KMS-11 (cell line): Measurements from ENCODE around the gene OR11A1.

Source experiments
- H2AFZ ChIP-seq: fragments of 200-600 bp; sonication (generic); 2 replicates; pipeline ENCODE4 v1.6.1; 2016; ENCODE audit warnings: antibody characterized with exemption, mixed run types, low read depth
- H3K27ac ChIP-seq: fragments of 200-600 bp; sonication (generic); 2 replicates; pipeline ENCODE4 v1.6.1; 2016; ENCODE audit warnings: mild to moderate bottlenecking, mixed run types
- H3K27me3 ChIP-seq: fragments of 200-600 bp; sonication (generic); 2 replicates; pipeline ENCODE4 v1.6.1; 2017; ENCODE audit warnings: mild to moderate bottlenecking, low read depth, mixed run types, moderate library complexity; ENCODE audit not compliant: insufficient read depth
- H3K36me3 ChIP-seq: fragments of 200-600 bp; sonication (generic); 2 replicates; pipeline ENCODE4 v1.6.1; 2017; ENCODE audit warnings: mild to moderate bottlenecking, mixed run types; ENCODE audit not compliant: insufficient read depth
- H3K4me1 ChIP-seq: fragments of 200-600 bp; sonication (generic); 2 replicates; pipeline ENCODE4 v1.6.1; 2016; ENCODE audit warnings: mild to moderate bottlenecking, low read depth, mixed run types; ENCODE audit not compliant: poor library complexity, severe bottlenecking
- H3K4me2 ChIP-seq: fragments of 200-600 bp; sonication (generic); 2 replicates; pipeline ENCODE4 v1.7.0; 2016; ENCODE audit warnings: mild to moderate bottlenecking, mixed run types
- H3K4me3 ChIP-seq: fragments of 200-600 bp; sonication (generic); IDR thresholded peaks from 2 replicates; pipeline ENCODE4 v1.6.1; 2017; ENCODE audit warnings: low read depth, low read length, mixed read lengths; ENCODE audit not compliant: insufficient read depth
- H3K79me2 ChIP-seq: fragments of 200-600 bp; sonication (generic); 2 replicates; pipeline ENCODE4 v1.6.1; 2016; ENCODE audit warnings: low read depth, mixed run types; ENCODE audit not compliant: insufficient read depth
- H3K9ac ChIP-seq: fragments of 200-600 bp; sonication (generic); 2 replicates; pipeline ENCODE4 v1.6.1; 2016; ENCODE audit warnings: mild to moderate bottlenecking, mixed run types
- H4K20me1 ChIP-seq: fragments of 200-600 bp; sonication (generic); 2 replicates; pipeline ENCODE4 v1.6.1; 2016; ENCODE audit warnings: mild to moderate bottlenecking, mixed run types; ENCODE audit not compliant: insufficient read depth
- TF ChIP-seq, protein P1 (sequence below): fragments of 200-600 bp; sonication (generic); conservative IDR thresholded peaks from 2 replicates; pipeline ENCODE4 v1.6.1; 2017; ENCODE audit warnings: low read depth, mild to moderate bottlenecking, antibody characterized with exemption, low read length, moderate library complexity, mixed read lengths

The OR11A1 gene

GRCh38 chr6:29474996-29475395 lies 18.1 kb upstream of the OR11A1 start:
- no peak overlapping the region for H3K9ac ChIP-seq
- no peak overlapping the region for H2AFZ ChIP-seq
- H3K27ac ChIP-seq = no peak overlapping the region
- no peak overlapping the region for H3K4me2 ChIP-seq
- H4K20me1 ChIP-seq = no peaks in the 10 kb centered on the region
- H3K36me3 ChIP-seq = no peaks in the 10 kb centered on the region
- no peaks in the 10 kb centered on the region for H3K79me2 ChIP-seq
- H3K27me3 ChIP-seq = no peaks in the 10 kb centered on the region
- H3K4me3 ChIP-seq = no peak overlapping the region
- H3K4me1 ChIP-seq = no peaks in the 10 kb centered on the region
- TF ChIP-seq, protein P1, sequence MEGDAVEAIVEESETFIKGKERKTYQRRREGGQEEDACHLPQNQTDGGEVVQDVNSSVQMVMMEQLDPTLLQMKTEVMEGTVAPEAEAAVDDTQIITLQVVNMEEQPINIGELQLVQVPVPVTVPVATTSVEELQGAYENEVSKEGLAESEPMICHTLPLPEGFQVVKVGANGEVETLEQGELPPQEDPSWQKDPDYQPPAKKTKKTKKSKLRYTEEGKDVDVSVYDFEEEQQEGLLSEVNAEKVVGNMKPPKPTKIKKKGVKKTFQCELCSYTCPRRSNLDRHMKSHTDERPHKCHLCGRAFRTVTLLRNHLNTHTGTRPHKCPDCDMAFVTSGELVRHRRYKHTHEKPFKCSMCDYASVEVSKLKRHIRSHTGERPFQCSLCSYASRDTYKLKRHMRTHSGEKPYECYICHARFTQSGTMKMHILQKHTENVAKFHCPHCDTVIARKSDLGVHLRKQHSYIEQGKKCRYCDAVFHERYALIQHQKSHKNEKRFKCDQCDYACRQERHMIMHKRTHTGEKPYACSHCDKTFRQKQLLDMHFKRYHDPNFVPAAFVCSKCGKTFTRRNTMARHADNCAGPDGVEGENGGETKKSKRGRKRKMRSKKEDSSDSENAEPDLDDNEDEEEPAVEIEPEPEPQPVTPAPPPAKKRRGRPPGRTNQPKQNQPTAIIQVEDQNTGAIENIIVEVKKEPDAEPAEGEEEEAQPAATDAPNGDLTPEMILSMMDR = no peak

- Histone ChIP-seq H4K20me1 (no peaks in the 10 kb centered on the region), H3K4me1 (no peaks in the 10 kb centered on the region), H3K4me3 (no peak overlapping the region), H3K9ac (no peak overlapping the region), H3K27ac (no peak overlapping the region), H2AFZ (no peak overlapping the region), H3K27me3 (no peaks in the 10 kb centered on the region), H3K79me2 (no peaks in the 10 kb centered on the region), H3K4me2 (no peak overlapping the region), H3K36me3 (no peaks in the 10 kb centered on the region)
- TF ChIP-seq, protein P1 = no peak
Measured at GRCh38 chr6:29466241-29466640, 9.4 kb upstream of the OR11A1 start.

DNA sequence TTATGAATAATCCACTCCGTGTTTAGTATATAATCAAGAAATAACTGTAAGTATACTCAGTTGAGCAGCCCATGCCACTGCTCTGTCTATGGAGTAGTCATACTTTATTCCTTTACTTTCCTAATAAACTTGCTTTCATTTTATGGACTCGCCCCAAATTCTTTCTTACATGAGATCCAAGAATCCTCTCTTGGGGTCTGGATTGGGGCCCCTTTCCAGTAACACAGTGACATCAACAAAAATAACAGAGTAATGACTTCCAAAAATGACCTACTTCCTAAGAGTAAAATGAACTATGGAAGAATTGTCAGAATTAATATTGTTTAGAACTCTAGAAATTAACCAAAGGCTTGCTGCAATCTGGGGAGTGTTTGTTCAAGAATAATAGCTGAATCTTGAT lies 8.9 kb upstream of the OR11A1 start:
- H3K79me2 ChIP-seq = no peaks in the 10 kb centered on the region
- no peaks in the 10 kb centered on the region for H4K20me1 ChIP-seq
- no peak overlapping the region for H3K4me3 ChIP-seq
- H3K36me3 ChIP-seq = no peaks in the 10 kb centered on the region
- no peaks in the 10 kb centered on the region for H3K4me1 ChIP-seq
- H3K27ac ChIP-seq = no peak overlapping the region
- TF ChIP-seq, protein P1 = no peak
- H3K4me2 ChIP-seq = no peak overlapping the region
- no peaks in the 10 kb centered on the region for H3K27me3 ChIP-seq
- no peak overlapping the region for H3K9ac ChIP-seq
- H2AFZ ChIP-seq = no peak overlapping the region

DNA sequence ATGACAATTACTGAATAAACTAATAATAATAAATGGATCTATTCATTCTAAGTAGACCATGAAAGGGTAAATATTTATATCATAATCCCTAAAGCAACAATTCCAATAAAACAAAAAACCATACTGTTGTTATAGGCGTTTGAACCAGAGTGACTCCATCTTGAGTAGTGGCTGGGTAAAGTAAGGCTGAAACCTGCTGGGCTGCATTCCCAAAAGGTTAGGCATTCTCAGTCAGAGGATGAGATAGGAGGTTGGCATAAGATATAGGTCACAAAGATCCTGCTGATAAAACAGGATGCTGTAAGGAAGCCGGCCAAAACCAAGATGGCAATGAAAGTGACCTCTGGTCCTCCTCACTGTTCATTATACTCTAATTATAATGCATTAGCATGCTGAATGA lies 8.4 kb upstream of the OR11A1 start:
- TF ChIP-seq, protein P1 = no peak
- Histone ChIP-seq H2AFZ (no peak overlapping the region), H3K9ac (no peak overlapping the region), H3K36me3 (no peaks in the 10 kb centered on the region), H3K27ac (no peak overlapping the region), H3K27me3 (no peaks in the 10 kb centered on the region), H4K20me1 (no peaks in the 10 kb centered on the region), H3K4me2 (no peak overlapping the region), H3K4me1 (no peaks in the 10 kb centered on the region), H3K79me2 (no peaks in the 10 kb centered on the region), H3K4me3 (no peak overlapping the region)
